Mesothelial cell of epicardium (in vitro differentiated cells): Measurements from ENCODE around the gene TADA2B. TPM values are rescaled to one million over a fixed set of nuclear protein-coding genes. Genes with fewer than 3 reads are reported as not detected.
"Not testable (repeated sequence)": the region's sequence is repeated elsewhere in the genome, so short reads cannot be mapped to it uniquely, and the experiment has no call there.

ENCODE experiments used
- DNase-seq, 2 experiments: peaks; one replicate each; pipeline ENCODE4 v3.0.0; 2021; ENCODE audit warnings: low spot score in 2 of 2; ENCODE audit not compliant: unreplicated experiment in 2 of 2
- H3K27ac Mint-ChIP-seq: 2 replicates; pipeline ENCODE4 v1.8.0; 2021; ENCODE audit warnings: mixed read lengths
- H3K27me3 Mint-ChIP-seq: 2 replicates; pipeline ENCODE4 v1.8.0; 2021; ENCODE audit warnings: low read depth, mixed read lengths
- H3K36me3 Mint-ChIP-seq: 2 replicates; pipeline ENCODE4 v1.8.0; 2021; ENCODE audit warnings: mixed read lengths
- H3K4me1 Mint-ChIP-seq: 2 replicates; pipeline ENCODE4 v1.8.0; 2021; ENCODE audit warnings: mixed read lengths
- H3K4me3 Mint-ChIP-seq: 2 replicates; pipeline ENCODE4 v1.8.0; 2021; ENCODE audit warnings: mild to moderate bottlenecking, moderate library complexity, mixed read lengths
- H3K9me3 Mint-ChIP-seq: 2 replicates; pipeline ENCODE4 v1.8.0; 2021; ENCODE audit warnings: mixed read lengths
- total RNA-seq: library from RNA; stranded (reverse); gene quantifications from 3 replicates; pipeline ENCODE4 v1.2.1, GENCODE V29; 2021
- TF ChIP-seq, protein P1 (sequence below): fragments of 200-600 bp; sonication (generic); IDR thresholded peaks from one replicate; pipeline ENCODE4 v1.5.0; 2021; ENCODE audit warnings: antibody characterized with exemption; ENCODE audit not compliant: unreplicated experiment

TADA2B gene
- total RNA-seq, 1 donor from 2014 or later = 17.4 TPM

DNA sequence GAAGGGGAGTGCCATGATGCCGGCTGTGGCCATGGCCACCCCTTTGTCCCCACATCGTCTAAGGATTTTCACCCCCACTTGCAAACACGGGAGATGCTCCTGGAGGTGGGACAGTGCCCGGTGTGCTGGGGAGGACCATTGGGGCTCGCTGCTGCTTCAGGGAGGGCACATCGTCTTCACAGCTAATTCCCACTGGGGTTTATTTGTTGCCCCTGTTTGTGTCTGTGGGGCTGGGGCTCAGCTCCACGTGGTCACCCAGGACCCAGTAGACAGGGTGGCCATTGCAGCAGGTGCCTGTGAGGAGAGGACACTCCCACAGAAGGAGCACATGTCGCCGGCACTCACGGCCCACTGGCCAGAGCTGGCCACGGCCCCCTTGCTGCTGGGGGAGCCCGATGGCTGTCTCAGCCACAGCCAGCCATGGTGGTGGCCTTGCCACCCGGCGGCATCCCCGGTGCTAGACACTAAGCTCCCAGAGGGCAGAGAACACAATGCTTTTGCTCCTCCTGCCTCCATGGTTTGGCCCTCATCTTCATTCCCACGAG, 52.5 kb downstream of the TADA2B start:
- Mint-ChIP-seq H3K27ac (no peak overlapping the region), H3K27me3 (peaks cover 38% of the 10 kb centered on the region), H3K4me3 (no peak overlapping the region), H3K36me3 (no peaks in the 10 kb centered on the region), H3K9me3 (peaks cover 4% of the 10 kb centered on the region), H3K4me1 (no peaks in the 10 kb centered on the region)
- DNase-seq = no peak
- TF ChIP-seq, protein P1, sequence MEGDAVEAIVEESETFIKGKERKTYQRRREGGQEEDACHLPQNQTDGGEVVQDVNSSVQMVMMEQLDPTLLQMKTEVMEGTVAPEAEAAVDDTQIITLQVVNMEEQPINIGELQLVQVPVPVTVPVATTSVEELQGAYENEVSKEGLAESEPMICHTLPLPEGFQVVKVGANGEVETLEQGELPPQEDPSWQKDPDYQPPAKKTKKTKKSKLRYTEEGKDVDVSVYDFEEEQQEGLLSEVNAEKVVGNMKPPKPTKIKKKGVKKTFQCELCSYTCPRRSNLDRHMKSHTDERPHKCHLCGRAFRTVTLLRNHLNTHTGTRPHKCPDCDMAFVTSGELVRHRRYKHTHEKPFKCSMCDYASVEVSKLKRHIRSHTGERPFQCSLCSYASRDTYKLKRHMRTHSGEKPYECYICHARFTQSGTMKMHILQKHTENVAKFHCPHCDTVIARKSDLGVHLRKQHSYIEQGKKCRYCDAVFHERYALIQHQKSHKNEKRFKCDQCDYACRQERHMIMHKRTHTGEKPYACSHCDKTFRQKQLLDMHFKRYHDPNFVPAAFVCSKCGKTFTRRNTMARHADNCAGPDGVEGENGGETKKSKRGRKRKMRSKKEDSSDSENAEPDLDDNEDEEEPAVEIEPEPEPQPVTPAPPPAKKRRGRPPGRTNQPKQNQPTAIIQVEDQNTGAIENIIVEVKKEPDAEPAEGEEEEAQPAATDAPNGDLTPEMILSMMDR = no peak

- Mint-ChIP-seq H3K36me3 (no peaks in the 10 kb centered on the region), H3K4me3 (no peak overlapping the region), H3K27ac (no peak overlapping the region), H3K27me3 (peaks cover 38% of the 10 kb centered on the region), H3K9me3 (peaks cover 4% of the 10 kb centered on the region), H3K4me1 (no peaks in the 10 kb centered on the region)
- TF ChIP-seq, protein P1 = no peak
- no peak for DNase-seq
Observed at GRCh38 chr4:7096236-7096635, 53.1 kb downstream of the TADA2B start.

DNA sequence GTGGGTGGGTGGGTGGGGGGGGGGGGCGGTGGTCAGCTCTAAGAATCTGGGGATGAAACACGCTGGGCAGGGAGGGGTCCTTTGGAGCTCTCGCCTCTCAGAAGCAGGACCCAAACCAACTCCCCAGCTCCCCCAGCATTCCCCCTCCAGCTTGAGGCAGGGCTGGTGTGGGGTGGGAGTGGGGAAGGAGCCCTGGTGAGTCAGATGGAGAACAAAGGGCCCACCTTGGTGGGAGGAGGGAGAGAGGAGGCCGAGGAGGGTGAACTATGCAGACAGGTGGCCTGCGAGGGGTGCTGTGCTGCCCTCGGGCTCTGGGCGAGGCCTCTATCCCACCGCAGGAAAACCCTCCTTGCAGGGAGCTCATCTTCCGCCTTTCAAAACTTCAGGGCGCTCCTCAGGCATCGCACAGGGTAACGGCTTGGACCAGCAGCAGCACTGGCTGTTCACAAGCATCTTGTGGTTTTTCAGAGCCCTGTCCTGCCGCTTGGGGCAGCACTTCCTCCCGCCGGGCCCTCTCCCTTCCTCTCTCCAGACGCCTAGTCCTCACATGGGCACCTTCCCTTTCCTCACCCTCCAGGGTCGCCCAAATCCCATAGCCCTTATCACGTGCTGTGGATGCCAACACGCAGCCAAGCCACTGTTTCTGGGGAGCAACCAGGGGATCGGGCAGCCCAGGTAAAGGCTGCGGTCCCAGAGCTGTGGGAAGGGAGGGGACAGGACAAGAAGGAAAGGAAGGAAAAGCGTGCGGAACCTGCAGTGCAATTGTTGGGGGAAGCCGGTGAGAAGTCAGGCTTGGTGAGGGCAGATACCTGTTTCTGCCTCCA, 58.7 kb downstream of the TADA2B start:
- no peaks in the 10 kb centered on the region for H3K9me3 Mint-ChIP-seq
- TF ChIP-seq, protein P1 = peak; percentile 61
- H3K27ac Mint-ChIP-seq = peak overlapping the region; percentile 82
- peak overlapping the region; percentile 77 for H3K4me3 Mint-ChIP-seq
- peak in 1 of 2 experiments; percentile 72 for DNase-seq
- peaks cover 19% of the 10 kb centered on the region for H3K27me3 Mint-ChIP-seq
- H3K36me3 Mint-ChIP-seq = no peaks in the 10 kb centered on the region
- H3K4me1 Mint-ChIP-seq = peaks cover 23% of the 10 kb centered on the region

- Mint-ChIP-seq H3K27me3 (peaks cover 18% of the 10 kb centered on the region), H3K4me1 (peaks cover 23% of the 10 kb centered on the region), H3K4me3 (peak overlapping the region; percentile 77)
- not testable (repeated sequence) for H3K27ac Mint-ChIP-seq, H3K9me3 Mint-ChIP-seq, DNase-seq, H3K36me3 Mint-ChIP-seq
Observed at GRCh38 chr4:7102516-7102909, 59.3 kb downstream of the TADA2B start.

DNA sequence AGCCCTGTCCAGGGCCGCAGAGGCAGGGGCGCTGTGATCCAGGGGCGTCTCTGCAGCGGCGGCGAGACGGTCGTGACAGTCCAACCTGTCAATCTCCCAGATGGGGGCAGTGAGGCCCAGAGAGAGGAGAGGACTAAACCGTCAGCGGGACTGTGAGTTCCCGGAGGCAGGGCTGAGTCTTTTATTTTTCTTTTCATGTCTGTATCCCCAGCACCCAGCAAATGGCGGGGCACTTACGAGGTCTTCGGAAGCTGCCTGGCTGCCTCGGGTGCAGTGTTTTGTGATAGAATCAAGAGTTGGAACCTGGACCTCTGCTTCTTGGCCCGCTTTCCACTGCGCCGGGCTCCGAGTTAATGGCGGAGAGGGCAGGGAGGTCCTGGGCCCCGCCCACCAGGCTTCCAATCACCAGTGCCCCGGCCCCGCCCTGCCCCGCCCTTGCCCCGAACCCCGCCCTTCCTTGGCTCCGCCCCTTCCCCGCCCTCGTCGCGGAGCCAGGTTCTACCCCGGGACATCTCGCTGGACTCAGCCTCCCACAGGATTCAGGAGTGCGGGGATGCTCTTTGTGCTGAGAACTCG, 59.9 kb downstream of the TADA2B start:
- peak; percentile 60 to 72 for DNase-seq
- Mint-ChIP-seq H3K4me1 (peaks cover 23% of the 10 kb centered on the region), H3K4me3 (peak overlapping the region; percentile 77), H3K27ac (peak overlapping the region; percentile 91), H3K9me3 (no peaks in the 10 kb centered on the region), H3K27me3 (peaks cover 16% of the 10 kb centered on the region), H3K36me3 (no peaks in the 10 kb centered on the region)
- TF ChIP-seq, protein P1 = no peak
